GM18909 (cell line): ENCODE data around the gene ELFN1.

Experiments
- ATAC-seq: cut with Tn5 transposase; IDR thresholded peaks from one replicate; pipeline ENCODE4 v1.9.1; 2021; ENCODE audit warnings: mild to moderate bottlenecking; ENCODE audit not compliant: unreplicated experiment, poor library complexity

Gene ELFN1

GRCh38 chr7:1719913-1720312 is 49.8 kb downstream of the ELFN1 start:
- no peak for ATAC-seq

DNA sequence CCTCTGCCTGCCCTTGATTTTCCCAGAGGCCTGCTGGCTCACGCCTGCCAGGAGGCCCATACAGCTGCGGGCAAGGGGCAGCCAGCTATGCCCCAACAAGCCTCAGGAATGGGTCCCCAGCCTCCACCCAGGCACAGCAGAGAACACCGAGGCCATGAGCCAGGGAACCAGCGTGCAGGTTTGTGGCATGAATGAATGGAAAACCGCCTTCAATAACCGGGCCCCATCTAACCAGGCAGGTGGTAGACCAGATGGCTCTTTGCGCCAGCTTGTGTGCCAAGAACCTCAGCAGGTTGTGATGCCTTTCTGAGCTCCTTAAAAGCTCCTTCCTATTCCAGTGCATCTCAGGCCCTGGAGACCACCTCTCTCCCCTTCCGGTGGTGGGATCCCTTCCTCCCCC is 50.2 kb downstream of the ELFN1 start:
- no peak for ATAC-seq

GRCh38 chr7:1721047-1721690 is 51.1 kb downstream of the ELFN1 start:
- ATAC-seq, result no peak

- no peak for ATAC-seq
Measured at GRCh38 chr7:1723254-1723653, 53.2 kb downstream of the ELFN1 start.

- ATAC-seq, result no peak
Measured at GRCh38 chr7:1724118-1724910, 54.2 kb downstream of the ELFN1 start.

DNA sequence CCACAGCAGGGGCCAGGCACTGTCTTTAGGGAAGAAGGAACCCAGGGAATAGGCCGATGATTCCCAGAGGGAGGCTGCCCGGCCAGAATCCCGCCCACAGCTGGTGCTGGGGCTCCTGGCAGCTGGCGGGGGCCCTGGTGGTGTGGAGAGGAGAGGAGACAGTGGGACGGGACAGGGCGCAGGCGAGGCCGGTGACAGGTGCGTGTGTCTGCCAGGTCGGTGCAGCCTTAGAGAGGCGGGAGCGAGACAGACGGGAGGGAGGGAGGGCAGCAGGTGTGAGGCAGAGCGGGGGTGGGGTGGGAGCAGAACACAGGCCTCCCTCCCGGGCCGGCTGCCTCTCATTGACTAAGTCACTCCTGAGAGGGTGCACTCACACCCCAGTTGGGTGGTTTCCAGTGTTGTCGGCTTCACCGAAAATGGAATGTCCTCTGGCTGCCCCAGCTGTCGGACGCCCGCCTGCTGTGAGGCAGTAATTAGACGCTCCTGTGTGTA is 55.2 kb downstream of the ELFN1 start:
- no peak for ATAC-seq

GRCh38 chr7:1725766-1726630 is 55.9 kb downstream of the ELFN1 start:
- no peak for ATAC-seq

GRCh38 chr7:1727079-1727478 is 57.0 kb downstream of the ELFN1 start:
- no peak for ATAC-seq

- no peak for ATAC-seq
Measured at GRCh38 chr7:1727812-1728570, 57.9 kb downstream of the ELFN1 start.

- ATAC-seq, result no peak
Measured at GRCh38 chr7:1729183-1729582, 59.1 kb downstream of the ELFN1 start.

GRCh38 chr7:1729773-1730172 is 59.7 kb downstream of the ELFN1 start:
- no peak for ATAC-seq

DNA sequence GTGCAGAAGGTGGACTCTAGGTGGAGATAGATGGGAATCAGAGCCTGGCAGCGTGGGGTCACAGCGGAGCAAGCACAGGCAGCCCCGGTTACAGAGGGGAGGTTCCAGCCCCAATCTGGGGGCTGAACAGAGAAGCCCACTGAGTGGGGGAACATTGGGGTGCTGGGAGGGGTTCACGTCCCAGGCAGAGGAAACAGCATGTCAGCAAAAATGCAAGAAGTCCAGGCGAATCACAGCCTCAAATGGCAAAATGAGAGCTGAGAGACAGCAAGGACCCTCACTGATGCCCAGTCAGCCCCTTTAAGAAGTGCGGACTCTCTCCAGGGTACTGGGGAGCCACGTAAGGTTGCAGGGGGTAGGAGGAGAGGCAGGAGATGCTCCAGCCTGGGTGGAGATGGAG is 62.0 kb downstream of the ELFN1 start:
- ATAC-seq, result no peak

- ATAC-seq, result no peak
Measured at GRCh38 chr7:1732645-1733044, 62.6 kb downstream of the ELFN1 start.

DNA sequence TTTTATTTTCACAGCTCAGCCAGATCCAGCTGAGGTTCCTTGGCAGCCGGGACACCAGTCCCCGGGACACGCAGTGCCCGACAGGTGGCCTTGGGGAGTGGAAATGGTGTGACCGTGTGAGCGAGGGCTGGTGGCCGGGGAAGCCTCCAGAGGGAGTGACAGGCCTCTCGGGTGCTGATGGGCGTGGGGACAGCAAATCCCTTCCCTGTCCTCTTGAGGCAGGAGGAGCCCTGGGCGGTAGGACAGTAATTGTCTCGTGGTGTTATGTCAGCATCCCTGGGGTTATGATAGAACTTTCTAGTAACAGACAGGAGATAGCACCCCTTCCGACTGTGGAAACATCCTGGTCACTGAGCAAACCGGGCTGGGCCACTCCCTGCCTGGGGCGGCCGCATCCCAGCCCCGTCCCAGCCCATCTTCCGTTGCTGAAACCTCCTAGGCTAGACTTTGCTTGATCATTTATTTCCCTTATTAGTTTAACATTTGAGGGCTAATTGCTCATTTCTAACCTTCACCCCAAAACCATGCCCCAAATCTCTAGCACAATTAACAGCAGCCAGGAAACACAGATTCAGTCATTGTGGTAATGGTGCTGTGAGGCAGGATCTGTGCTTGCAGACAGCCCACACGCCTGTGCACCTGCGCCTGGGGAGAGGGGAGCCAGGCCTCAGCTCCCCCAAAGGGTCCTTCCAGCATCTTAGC is 63.3 kb downstream of the ELFN1 start:
- ATAC-seq, result no peak

DNA sequence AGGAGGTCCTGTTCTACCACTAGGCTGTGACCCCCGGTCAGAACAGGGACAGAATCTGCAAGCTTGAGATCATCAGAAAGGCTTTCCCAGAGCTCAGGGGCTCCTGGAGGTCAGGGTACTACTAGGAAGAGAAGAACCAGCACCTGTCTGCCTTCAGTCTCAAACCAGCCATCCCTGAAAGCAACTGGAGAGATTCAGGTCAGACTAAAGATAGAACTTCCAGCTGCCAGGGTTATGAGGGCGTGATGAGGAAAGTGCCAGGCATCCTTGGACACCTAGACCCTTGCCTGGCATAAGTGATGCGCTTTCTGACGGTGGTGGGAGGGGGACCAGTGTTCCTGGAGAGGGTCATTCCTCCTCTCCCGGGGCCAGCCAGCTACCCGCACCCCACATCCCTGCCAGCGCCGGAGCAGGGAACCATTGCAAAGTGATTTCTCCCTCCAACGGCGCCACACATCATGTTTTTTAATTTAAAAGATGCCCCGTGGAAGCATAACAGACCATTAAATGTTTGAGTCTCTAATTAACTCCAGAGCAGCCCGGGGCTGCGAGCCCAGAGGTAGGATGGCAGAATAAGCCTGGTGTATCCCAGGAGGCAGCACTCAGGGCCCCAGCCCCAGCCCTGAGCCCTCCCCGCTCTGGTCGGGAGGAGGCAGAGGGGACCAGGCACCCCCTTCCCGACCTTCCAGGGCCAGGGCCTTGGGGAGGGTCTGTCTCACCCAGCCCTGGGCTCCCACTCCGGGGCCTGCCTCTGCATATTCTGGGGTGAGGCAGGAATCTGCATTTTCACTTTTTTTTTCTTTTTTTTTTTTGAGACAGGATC is 64.0 kb downstream of the ELFN1 start:
- ATAC-seq, result no peak

DNA sequence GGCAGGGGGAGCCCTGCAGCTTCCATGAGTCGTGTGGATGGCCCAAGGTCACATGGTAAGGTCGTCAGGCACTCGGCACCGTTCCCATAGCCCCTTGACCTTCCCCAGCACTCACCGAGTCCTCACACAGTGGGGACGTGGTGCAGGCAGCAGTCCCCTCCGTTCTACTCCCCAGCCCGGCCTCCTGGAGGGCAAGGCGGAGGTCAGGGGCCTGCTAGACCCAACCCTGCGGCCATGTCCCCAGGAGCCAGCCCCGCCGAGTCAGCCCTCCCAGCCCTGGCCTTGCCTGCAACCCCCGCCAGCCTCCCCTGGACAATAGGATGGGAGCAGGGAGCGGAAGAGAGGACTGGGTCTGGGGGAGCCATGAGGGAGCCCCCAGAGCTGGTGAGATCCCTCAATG is 65.2 kb downstream of the ELFN1 start:
- ATAC-seq, result no peak

DNA sequence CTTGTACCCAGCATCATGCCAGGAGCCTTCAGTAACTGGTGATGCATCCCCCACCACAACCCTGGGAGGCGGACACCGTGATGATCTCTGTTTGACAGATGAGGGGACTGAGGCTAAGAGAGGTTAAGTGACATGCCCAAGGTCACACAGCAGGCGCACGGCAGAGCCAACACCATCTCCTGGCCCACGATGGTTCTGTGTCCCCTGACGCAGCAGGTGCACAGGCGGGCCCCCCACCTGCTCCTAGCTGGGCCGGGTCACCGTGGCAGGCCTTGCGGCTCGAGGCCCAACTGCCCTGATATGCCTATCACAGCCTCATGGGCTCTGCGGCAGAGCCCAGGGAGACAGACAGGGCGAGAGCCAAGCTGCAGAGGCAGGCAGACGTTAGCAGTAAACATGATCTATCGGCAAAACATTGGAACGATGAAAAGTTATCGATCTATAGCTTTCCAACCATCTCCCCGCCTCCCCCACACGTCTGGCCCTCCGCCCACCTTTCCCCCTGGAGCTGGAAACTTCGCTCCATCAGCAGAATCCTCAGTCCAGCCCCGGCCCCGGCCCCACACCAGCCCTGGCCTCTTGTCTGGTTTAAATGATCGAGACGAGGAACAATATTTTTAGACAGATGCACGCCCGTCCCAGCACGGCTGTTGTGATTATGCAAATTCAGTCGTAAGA is 65.9 kb downstream of the ELFN1 start:
- ATAC-seq, result no peak

GRCh38 chr7:1736484-1736817 is 66.4 kb downstream of the ELFN1 start:
- no peak for ATAC-seq
